ENCODE results near the gene NFKBIE. TPM values are rescaled to one million over a fixed set of nuclear protein-coding genes. Genes with fewer than 3 reads are reported as not detected.

NFKBIE gene
- total and polyA plus RNA-seq, 9 of the 15 experiments (the other 6 are each of a cell fraction or from before 2014, with no cell fraction given): 2.1 to 16.4 (median 11.7) TPM

GRCh38 chr6:44235269-44235668, 30.1 kb downstream of the NFKBIE start:
- no peaks in the 10 kb centered on the region for H3K9me1 ChIP-seq (ENCODE audit: control insufficient read depth, insufficient read depth, low read length)
- no peaks in the 10 kb centered on the region for H4K20me1 ChIP-seq (replicated peaks; ENCODE audit: control insufficient read depth, insufficient read depth, low read length)
- ChIA-PET POLR2A (interaction anchor here (1.1 to 6.0 kb wide), 4 partner anchors 12 to 62 kb away, joined by 3 to 90 read pairs (median 28); partner anchors contain the start of genes HSP90AB1, SLC29A1 and SLC35B2), CTCF (ENCODE audit: low intra/inter-chr PET ratio) (interaction anchor here (3.3 kb wide), 1 partner anchor 63 kb away, joined by 26 read pairs; no protein-coding TSS in a partner anchor)
- H3K36me3 ChIP-seq (ENCODE audit: control insufficient read depth, insufficient read depth, low read length): peaks cover 47% of the 10 kb centered on the region
- H3K4me2 ChIP-seq (ENCODE audit: insufficient read depth, low read length): no peak overlapping the region
- no peak overlapping the region for H3K27ac ChIP-seq (ENCODE audit: extremely low read depth, low read depth, low read length)
- no peak for FAIRE-seq
- no peaks in the 10 kb centered on the region for H3K9me3 ChIP-seq (replicated peaks; ENCODE audit: control insufficient read depth, insufficient read depth, low read depth, low read length)
- ATAC-seq: no peak
- no peak for DNase-seq (ENCODE audit: extremely low read depth in 1 of 4, low spot score in 3 of 4)
- BruUV-seq (replicated peaks): no TSS peak
- H3K9ac ChIP-seq (ENCODE audit: insufficient read depth in 1 of 2, low read depth in 2 of 2, low read length in 2 of 2): peak overlapping the region in 1 of 2 experiments; percentile 23; a peak in 1 of 4 replicates
- no peak overlapping the region for H2AFZ ChIP-seq (ENCODE audit: low read depth, low read length)
- H3K27me3 ChIP-seq (ENCODE audit: control insufficient read depth in 2 of 2, insufficient read depth in 2 of 2, low read length in 2 of 2): no peaks in the 10 kb centered on the region
- in situ Hi-C loops (cut with MboI) (loop anchor here (5.0 kb wide), 1 partner anchor 63 kb away; no protein-coding TSS in a partner anchor), intact Hi-C loops (cut with micrococcal nuclease) (no loop called here)
- H3K79me2 ChIP-seq (ENCODE audit: control insufficient read depth, insufficient read depth, low read length): no peaks in the 10 kb centered on the region
- 76% methylated on average over 6 of the region's 6 CpGs for WGBS (ENCODE audit: insufficient coverage, low coverage, missing lambda C conversion rate)
- no peak overlapping the region for H3K4me3 ChIP-seq
- peaks cover 16 to 33% of the 10 kb centered on the region in 2 experiments; a peak in 4 of 5 replicates for H3K4me1 ChIP-seq (replicated peaks in 1 of 2; ENCODE audit: control insufficient read depth in 2 of 2, insufficient read depth in 2 of 2, low read length in 2 of 2)
- TF ChIP-seq PHB2 (IDR thresholded peaks at IDR 0.05; ENCODE audit: low read depth) (no peak), NRF1 (conservative IDR thresholded peaks at IDR 0.05 in 1 of 2, IDR thresholded peaks at IDR 0.05 in 1 of 2) (peak; percentile 27 to 51; a peak in 2 of 4 replicates), ZBTB33 (CRISPR knock-in tag; IDR thresholded peaks at IDR 0.05) (peak; percentile 67)
